ENCODE results near the gene KIF20B. TPM values are rescaled to one million over a fixed set of nuclear protein-coding genes. Genes with fewer than 3 reads are reported as not detected.

The KIF20B gene
- total RNA-seq, 1 donor from 2014 or later, result 26.1 TPM

GRCh38 chr10:89666138-89666537 lies 35.3 kb upstream of the KIF20B start:
- TF ChIP-seq CTCF (conservative IDR thresholded peaks at IDR 0.05; ENCODE audit: low read depth, low read length), result no peak
- H3K4me3 ChIP-seq (ENCODE audit: low read depth, low read length), result no peak overlapping the region
- DNase-seq (ENCODE audit: low read depth), result no peak

GRCh38 chr10:89668386-89669071 lies 32.9 kb upstream of the KIF20B start:
- no peak for DNase-seq (ENCODE audit: low read depth)
- no peak overlapping the region for H3K4me3 ChIP-seq (ENCODE audit: low read depth, low read length)
- no peak for TF ChIP-seq CTCF (conservative IDR thresholded peaks at IDR 0.05; ENCODE audit: low read depth, low read length)

- DNase-seq (ENCODE audit: low read depth), result no peak
- no peak for TF ChIP-seq CTCF (conservative IDR thresholded peaks at IDR 0.05; ENCODE audit: low read depth, low read length)
- H3K4me3 ChIP-seq (ENCODE audit: low read depth, low read length), result no peak overlapping the region
Observed at GRCh38 chr10:89669985-89670384, 31.4 kb upstream of the KIF20B start.

DNA sequence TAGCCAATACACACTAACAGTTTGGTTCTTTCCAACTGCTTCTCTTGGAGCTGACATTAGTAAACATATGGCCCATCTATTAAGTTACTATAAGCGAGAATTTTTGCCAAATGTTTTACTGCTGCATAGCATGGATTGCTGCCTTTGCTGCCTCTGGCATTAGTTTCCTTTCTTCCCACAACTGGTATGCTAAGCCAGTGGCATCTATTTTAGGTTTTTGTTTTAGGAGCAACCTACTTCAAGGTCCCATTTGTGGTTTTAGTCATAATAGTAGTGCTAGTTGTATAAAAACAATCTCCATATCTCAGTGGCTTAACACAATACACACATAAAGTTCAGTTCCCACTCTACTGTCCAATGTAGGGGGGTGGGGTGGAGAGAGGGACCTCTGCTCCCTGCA lies 30.5 kb upstream of the KIF20B start:
- no peak overlapping the region for H3K4me3 ChIP-seq (ENCODE audit: low read depth, low read length)
- TF ChIP-seq CTCF (conservative IDR thresholded peaks at IDR 0.05; ENCODE audit: low read depth, low read length), result no peak
- no peak for DNase-seq (ENCODE audit: low read depth)

DNA sequence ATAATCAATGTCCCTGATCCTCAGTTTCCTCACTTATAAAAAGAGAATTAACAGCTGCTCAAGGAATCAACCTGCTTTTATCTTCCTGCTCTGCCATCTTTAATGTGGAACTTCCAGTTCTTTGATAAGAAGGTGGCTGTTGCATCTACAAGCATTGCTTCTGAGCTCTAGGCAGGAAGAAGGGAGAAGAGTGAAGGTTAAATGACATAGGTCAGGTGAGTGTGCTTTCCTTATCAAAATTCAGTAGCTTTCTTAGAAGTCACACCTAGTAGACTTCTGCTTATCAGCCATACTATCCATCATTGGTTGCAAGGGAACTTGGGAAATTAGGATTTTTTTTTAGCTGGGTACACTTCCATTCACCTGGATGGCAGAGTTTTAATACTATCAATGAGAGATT lies 24.0 kb upstream of the KIF20B start:
- TF ChIP-seq CTCF (conservative IDR thresholded peaks at IDR 0.05; ENCODE audit: low read depth, low read length), result no peak
- no peak overlapping the region for H3K4me3 ChIP-seq (ENCODE audit: low read depth, low read length)
- no peak for DNase-seq (ENCODE audit: low read depth)

GRCh38 chr10:89679986-89680385 lies 21.4 kb upstream of the KIF20B start:
- DNase-seq (ENCODE audit: low read depth), result no peak
- no peak for TF ChIP-seq CTCF (conservative IDR thresholded peaks at IDR 0.05; ENCODE audit: low read depth, low read length)

DNA sequence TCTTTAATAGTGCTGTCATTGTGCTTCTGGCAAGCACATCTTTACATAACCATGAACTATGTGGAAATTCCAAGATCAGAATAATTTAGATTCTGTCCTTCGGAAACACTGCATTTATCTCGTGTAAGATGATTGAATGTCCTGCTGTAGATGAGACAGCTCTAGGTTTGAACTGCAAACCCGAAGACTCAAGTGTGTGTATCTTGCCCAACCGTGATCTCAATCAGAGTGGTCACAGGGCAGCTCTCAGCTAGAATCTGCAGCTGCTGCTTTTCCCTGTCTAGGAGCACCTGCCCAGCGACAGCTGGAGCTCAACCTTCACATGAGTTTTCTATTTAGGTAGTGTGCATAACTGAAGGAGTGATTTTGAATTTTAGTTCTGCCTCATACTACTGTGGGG lies 17.5 kb upstream of the KIF20B start:
- H3K4me3 ChIP-seq (ENCODE audit: low read depth, low read length), result no peak overlapping the region
- no peak for DNase-seq (ENCODE audit: low read depth)
- no peak for TF ChIP-seq CTCF (conservative IDR thresholded peaks at IDR 0.05; ENCODE audit: low read depth, low read length)

More at GRCh38 chr10:89679986-89680385, 21.4 kb upstream of the KIF20B start:
- no peak overlapping the region for H3K4me3 ChIP-seq (ENCODE audit: low read depth, low read length)
